ENCODE data around the gene IRF2BPL. TPM values are rescaled to one million over a fixed set of nuclear protein-coding genes. Genes with fewer than 3 reads are reported as not detected.
A peak's percentile ranks its signal among the peaks of the same experiment; 100 is the strongest.

IRF2BPL gene
- total RNA-seq, 1 experiment from 2014 or later = 24.7 TPM

DNA sequence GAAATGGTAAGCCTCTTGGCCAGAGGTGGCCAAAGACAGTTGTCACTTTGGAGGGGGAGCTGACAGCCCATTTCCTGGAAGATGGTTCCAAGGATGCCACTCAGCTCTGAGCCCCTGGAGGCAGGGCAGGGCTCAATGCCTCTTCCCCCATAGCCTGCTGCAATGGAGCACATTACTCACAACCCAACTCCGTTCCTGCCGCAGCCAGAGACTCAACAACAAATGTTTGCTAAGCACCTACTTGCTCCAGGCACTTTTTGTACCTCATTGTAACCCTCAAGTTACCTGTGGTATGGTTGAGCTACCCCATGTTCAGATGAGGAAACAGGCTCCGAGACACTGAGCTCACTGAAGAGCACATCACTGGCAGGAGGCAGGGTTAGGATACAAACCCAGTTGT, 19.5 kb downstream of the IRF2BPL start:
- Mint-ChIP-seq H3K4me1 (ENCODE audit: low read depth, unreplicated experiment) (peaks cover 67% of the 10 kb centered on the region), H3K9me3 (ENCODE audit: unreplicated experiment) (no peaks in the 10 kb centered on the region), H3K4me3 (ENCODE audit: unreplicated experiment) (no peak overlapping the region), H3K27me3 (ENCODE audit: insufficient read depth, unreplicated experiment) (no peaks in the 10 kb centered on the region), H3K27ac (ENCODE audit: unreplicated experiment) (peak overlapping the region; percentile 86), H3K36me3 (ENCODE audit: insufficient read depth, unreplicated experiment) (peaks cover 6% of the 10 kb centered on the region)
- no TSS peak for BruUV-seq (replicated peaks)
- intact Hi-C loops (cut with micrococcal nuclease; ENCODE audit: unreplicated experiment) = loop anchor here (5.0 kb wide), 1 partner anchor 92 kb away; no protein-coding TSS in a partner anchor
- Histone ChIP-seq H3K4me3 (ENCODE audit: low read depth, low read length) (no peak overlapping the region), H3K4me1 (peaks cover 53% of the 10 kb centered on the region), H3K9me3 (no peaks in the 10 kb centered on the region), H3K27me3 (replicated peaks; ENCODE audit: control insufficient read depth, insufficient read depth, low read length) (no peaks in the 10 kb centered on the region), H3K36me3 (ENCODE audit: control insufficient read depth, insufficient read depth, low read length) (no peaks in the 10 kb centered on the region)
- DNase-seq = no peak
- no peak for TF ChIP-seq CTCF (IDR thresholded peaks at IDR 0.05; ENCODE audit: insufficient read depth in 1 of 2, low read depth in 1 of 2, low read length in 1 of 2, severe bottlenecking in 1 of 2, unreplicated experiment in 1 of 2)
- CTCF ChIA-PET = no interaction called here
- POLR2A ChIA-PET = interaction anchor here (0.5 to 1.1 kb wide), 3 partner anchors 14 to 266 kb away, joined by 3 to 4 read pairs (median 4); no protein-coding TSS in a partner anchor

- Mint-ChIP-seq H3K27me3 (ENCODE audit: insufficient read depth, unreplicated experiment) (no peaks in the 10 kb centered on the region), H3K27ac (ENCODE audit: unreplicated experiment) (peak overlapping the region; percentile 86), H3K4me3 (ENCODE audit: unreplicated experiment) (no peak overlapping the region), H3K4me1 (ENCODE audit: low read depth, unreplicated experiment) (peaks cover 72% of the 10 kb centered on the region), H3K36me3 (ENCODE audit: insufficient read depth, unreplicated experiment) (peaks cover 6% of the 10 kb centered on the region), H3K9me3 (ENCODE audit: unreplicated experiment) (no peaks in the 10 kb centered on the region)
- ChIA-PET CTCF (no interaction called here), POLR2A (interaction anchor here (0.5 to 1.1 kb wide), 4 partner anchors 15 to 267 kb away, joined by 3 to 4 read pairs (median 4); no protein-coding TSS in a partner anchor)
- intact Hi-C loops (cut with micrococcal nuclease; ENCODE audit: unreplicated experiment) = loop anchor here (1.0 to 5.0 kb wide), 2 partner anchors 15 to 91 kb away; no protein-coding TSS in a partner anchor
- no peaks in the 10 kb centered on the region for H3K9me3 ChIP-seq
- no peak for DNase-seq
- BruUV-seq (replicated peaks) = no TSS peak
- no peak overlapping the region for H3K4me3 ChIP-seq (ENCODE audit: low read depth, low read length)
- H3K27me3 ChIP-seq (replicated peaks; ENCODE audit: control insufficient read depth, insufficient read depth, low read length) = no peaks in the 10 kb centered on the region
- peaks cover 55% of the 10 kb centered on the region for H3K4me1 ChIP-seq
- no peak for TF ChIP-seq CTCF (IDR thresholded peaks at IDR 0.05; ENCODE audit: insufficient read depth in 1 of 2, low read depth in 1 of 2, low read length in 1 of 2, severe bottlenecking in 1 of 2, unreplicated experiment in 1 of 2)
- no peaks in the 10 kb centered on the region for H3K36me3 ChIP-seq (ENCODE audit: control insufficient read depth, insufficient read depth, low read length)
Measured at GRCh38 chr14:77008541-77008940, 20.0 kb downstream of the IRF2BPL start.

DNA sequence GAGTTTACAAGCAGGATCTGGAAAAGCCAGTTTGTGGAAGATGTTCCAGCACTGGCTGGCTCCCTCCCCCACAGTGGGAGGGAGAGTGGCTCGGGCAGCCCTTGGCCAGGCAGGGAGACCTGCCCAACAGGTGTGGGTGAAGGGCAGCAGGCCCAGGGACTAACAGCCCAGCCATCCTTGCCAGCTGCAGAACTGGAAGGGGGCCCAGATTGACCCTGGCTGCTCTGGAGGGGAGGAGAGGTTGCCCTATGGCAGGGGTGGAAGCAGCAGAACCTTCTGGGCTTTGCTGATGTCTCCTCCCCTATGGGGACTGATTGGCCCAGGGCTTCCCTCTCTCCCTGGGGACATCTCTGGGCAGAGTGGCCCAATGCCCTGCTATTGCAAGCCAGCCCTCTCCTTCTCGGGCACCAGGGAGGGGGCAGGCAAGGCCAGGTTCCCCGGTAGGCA, 20.5 kb downstream of the IRF2BPL start:
- Mint-ChIP-seq H3K27me3 (ENCODE audit: insufficient read depth, unreplicated experiment) (no peaks in the 10 kb centered on the region), H3K27ac (ENCODE audit: unreplicated experiment) (peak overlapping the region; percentile 86), H3K4me1 (ENCODE audit: low read depth, unreplicated experiment) (peaks cover 72% of the 10 kb centered on the region), H3K9me3 (ENCODE audit: unreplicated experiment) (no peaks in the 10 kb centered on the region), H3K36me3 (ENCODE audit: insufficient read depth, unreplicated experiment) (peaks cover 6% of the 10 kb centered on the region), H3K4me3 (ENCODE audit: unreplicated experiment) (peak overlapping the region; percentile 44)
- TF ChIP-seq CTCF (IDR thresholded peaks at IDR 0.05; ENCODE audit: insufficient read depth in 1 of 2, low read depth in 1 of 2, low read length in 1 of 2, severe bottlenecking in 1 of 2, unreplicated experiment in 1 of 2) = no peak
- Histone ChIP-seq H3K36me3 (ENCODE audit: control insufficient read depth, insufficient read depth, low read length) (no peaks in the 10 kb centered on the region), H3K9me3 (no peaks in the 10 kb centered on the region), H3K27me3 (replicated peaks; ENCODE audit: control insufficient read depth, insufficient read depth, low read length) (no peaks in the 10 kb centered on the region), H3K4me1 (peaks cover 61% of the 10 kb centered on the region), H3K4me3 (ENCODE audit: low read depth, low read length) (no peak overlapping the region)
- peak; percentile 75 to 82 for DNase-seq
- BruUV-seq (replicated peaks) = no TSS peak
- intact Hi-C loops (cut with micrococcal nuclease; ENCODE audit: unreplicated experiment) = loop anchor here (1.0 to 5.0 kb wide), 2 partner anchors 15 to 91 kb away; no protein-coding TSS in a partner anchor
- ChIA-PET CTCF (interaction anchor here (0.6 kb wide), 1 partner anchor 13 kb away, joined by 3 read pairs; no protein-coding TSS in a partner anchor), POLR2A (interaction anchor here (0.7 kb wide), 1 partner anchor 20 kb away, joined by 3 read pairs; no protein-coding TSS in a partner anchor)
